HCT116 (cell line): ENCODE data around the gene CNTNAP5.

Experiments used
- POLR2A ChIP-seq: IDR thresholded peaks from 2 replicates; pipeline ENCODE4 v1.7.0; 2011; ENCODE audit warnings: borderline replicate concordance; ENCODE audit not compliant: insufficient read depth, insufficient read length; ENCODE audit errors: extremely low read depth
- SIN3A ChIP-seq: IDR thresholded peaks from 2 replicates; pipeline ENCODE4 v1.6.1; 2012; ENCODE audit warnings: low read depth

GRCh38 chr2:124888431-124888830 lies 863.3 kb downstream of the CNTNAP5 start:
- TF ChIP-seq POLR2A (no peak), SIN3A (no peak)
